Uterus (tissue), 2 donors: Measurements from ENCODE around the gene ACIN1.

Source experiments
- POLR2A ChIP-seq, 2 donors: fragments of 450-650 bp; IDR thresholded peaks; one replicate each; pipeline ENCODE4 v1.6.1; 2016; ENCODE audit warnings: antibody characterized with exemption in 2 of 2, mild to moderate bottlenecking in 1 of 2, moderate library complexity in 1 of 2
- TF ChIP-seq, protein P1 (sequence below), 4 experiments: fragments of 200-600 bp in 2 of 4; fragments of 450-650 bp in 2 of 4; sonication (generic) in 2 of 4; IDR thresholded peaks; one replicate each; pipeline ENCODE4 v1.5.1; 2016 to 2019; ENCODE audit warnings: antibody characterized with exemption in 4 of 4, mild to moderate bottlenecking in 2 of 4, moderate library complexity in 1 of 4

DNA sequence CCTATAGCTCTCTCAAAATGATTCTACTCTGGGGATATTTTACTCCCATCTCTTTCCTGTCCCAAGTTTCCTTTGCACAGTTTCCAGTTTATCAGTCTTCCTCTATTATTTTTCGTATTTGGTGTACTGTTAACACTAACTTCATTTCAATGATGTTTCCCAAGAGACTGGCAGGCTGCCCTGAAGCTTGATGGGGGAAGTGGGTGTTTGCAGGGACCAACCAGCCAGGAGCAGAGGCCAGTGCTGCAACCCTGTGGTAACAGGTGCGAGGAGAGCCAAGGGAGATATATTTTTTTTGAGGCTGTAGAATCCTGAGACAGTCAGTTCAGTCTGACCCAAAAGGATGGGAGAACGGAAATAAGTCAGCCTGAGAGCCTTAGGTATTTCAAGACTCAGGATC lies 35.9 kb upstream of the ACIN1 start:
- TF ChIP-seq, protein P1, sequence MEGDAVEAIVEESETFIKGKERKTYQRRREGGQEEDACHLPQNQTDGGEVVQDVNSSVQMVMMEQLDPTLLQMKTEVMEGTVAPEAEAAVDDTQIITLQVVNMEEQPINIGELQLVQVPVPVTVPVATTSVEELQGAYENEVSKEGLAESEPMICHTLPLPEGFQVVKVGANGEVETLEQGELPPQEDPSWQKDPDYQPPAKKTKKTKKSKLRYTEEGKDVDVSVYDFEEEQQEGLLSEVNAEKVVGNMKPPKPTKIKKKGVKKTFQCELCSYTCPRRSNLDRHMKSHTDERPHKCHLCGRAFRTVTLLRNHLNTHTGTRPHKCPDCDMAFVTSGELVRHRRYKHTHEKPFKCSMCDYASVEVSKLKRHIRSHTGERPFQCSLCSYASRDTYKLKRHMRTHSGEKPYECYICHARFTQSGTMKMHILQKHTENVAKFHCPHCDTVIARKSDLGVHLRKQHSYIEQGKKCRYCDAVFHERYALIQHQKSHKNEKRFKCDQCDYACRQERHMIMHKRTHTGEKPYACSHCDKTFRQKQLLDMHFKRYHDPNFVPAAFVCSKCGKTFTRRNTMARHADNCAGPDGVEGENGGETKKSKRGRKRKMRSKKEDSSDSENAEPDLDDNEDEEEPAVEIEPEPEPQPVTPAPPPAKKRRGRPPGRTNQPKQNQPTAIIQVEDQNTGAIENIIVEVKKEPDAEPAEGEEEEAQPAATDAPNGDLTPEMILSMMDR (IDR thresholded peaks at IDR 0.05), result no peak
- TF ChIP-seq POLR2A (IDR thresholded peaks at IDR 0.05), result no peak
